Ishikawa (cell line): Measurements from ENCODE around the gene POLR1A.

ENCODE experiments used
- CREB1 ChIP-seq: IDR thresholded peaks from 2 replicates; pipeline ENCODE4 v1.6.1; 2012; ENCODE audit warnings: low read depth
- EP300 ChIP-seq: IDR thresholded peaks from 2 replicates; pipeline ENCODE4 v1.6.1; 2012; ENCODE audit warnings: borderline replicate concordance
- NFIC ChIP-seq: IDR thresholded peaks from 2 replicates; pipeline ENCODE4 v1.6.1; 2012
- RAD21 ChIP-seq: IDR thresholded peaks from 2 replicates; pipeline ENCODE4 v1.6.1; 2012; ENCODE audit warnings: low read depth
- TAF1 ChIP-seq: IDR thresholded peaks from 2 replicates; pipeline ENCODE4 v1.6.1; 2012; ENCODE audit warnings: low read depth, mild to moderate bottlenecking
- YY1 ChIP-seq: IDR thresholded peaks from 2 replicates; pipeline ENCODE4 v1.6.1; 2012; ENCODE audit warnings: low read depth
- ZBTB7A ChIP-seq: IDR thresholded peaks from 2 replicates; pipeline ENCODE4 v1.6.1; 2012; ENCODE audit warnings: low read depth
- TF ChIP-seq, protein P1 (sequence below): IDR thresholded peaks from 2 replicates; pipeline ENCODE4 v1.6.1; 2012; ENCODE audit warnings: low read depth, mild to moderate bottlenecking
- TF ChIP-seq, protein P2 (sequence below): IDR thresholded peaks from 2 replicates; pipeline ENCODE4 v1.6.1; 2012

DNA sequence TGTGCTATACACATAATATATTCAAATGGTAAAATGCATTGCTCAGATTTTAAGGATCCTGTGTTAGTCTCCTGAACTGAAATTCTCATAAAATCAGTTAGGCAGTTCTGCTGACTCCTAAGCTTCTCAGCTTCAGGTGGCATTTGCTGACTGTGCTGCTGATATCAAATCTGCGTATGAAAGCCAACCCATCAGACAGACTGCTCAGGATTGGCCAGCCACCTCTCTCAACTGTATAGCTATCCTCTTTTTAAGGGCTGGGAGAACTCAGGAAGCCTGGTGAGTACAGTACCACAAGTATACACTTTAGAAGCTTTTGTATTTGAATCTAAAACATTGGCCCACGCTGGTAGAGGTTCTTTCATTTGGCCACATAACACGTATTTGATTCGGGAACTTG lies 29.0 kb upstream of the POLR1A start:
- TF ChIP-seq EP300, result no peak
- TF ChIP-seq, protein P1, sequence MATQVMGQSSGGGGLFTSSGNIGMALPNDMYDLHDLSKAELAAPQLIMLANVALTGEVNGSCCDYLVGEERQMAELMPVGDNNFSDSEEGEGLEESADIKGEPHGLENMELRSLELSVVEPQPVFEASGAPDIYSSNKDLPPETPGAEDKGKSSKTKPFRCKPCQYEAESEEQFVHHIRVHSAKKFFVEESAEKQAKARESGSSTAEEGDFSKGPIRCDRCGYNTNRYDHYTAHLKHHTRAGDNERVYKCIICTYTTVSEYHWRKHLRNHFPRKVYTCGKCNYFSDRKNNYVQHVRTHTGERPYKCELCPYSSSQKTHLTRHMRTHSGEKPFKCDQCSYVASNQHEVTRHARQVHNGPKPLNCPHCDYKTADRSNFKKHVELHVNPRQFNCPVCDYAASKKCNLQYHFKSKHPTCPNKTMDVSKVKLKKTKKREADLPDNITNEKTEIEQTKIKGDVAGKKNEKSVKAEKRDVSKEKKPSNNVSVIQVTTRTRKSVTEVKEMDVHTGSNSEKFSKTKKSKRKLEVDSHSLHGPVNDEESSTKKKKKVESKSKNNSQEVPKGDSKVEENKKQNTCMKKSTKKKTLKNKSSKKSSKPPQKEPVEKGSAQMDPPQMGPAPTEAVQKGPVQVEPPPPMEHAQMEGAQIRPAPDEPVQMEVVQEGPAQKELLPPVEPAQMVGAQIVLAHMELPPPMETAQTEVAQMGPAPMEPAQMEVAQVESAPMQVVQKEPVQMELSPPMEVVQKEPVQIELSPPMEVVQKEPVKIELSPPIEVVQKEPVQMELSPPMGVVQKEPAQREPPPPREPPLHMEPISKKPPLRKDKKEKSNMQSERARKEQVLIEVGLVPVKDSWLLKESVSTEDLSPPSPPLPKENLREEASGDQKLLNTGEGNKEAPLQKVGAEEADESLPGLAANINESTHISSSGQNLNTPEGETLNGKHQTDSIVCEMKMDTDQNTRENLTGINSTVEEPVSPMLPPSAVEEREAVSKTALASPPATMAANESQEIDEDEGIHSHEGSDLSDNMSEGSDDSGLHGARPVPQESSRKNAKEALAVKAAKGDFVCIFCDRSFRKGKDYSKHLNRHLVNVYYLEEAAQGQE, result no peak
- no peak for TF ChIP-seq ZBTB7A
- no peak for TF ChIP-seq CREB1
- no peak for TF ChIP-seq TAF1
- TF ChIP-seq, protein P2, sequence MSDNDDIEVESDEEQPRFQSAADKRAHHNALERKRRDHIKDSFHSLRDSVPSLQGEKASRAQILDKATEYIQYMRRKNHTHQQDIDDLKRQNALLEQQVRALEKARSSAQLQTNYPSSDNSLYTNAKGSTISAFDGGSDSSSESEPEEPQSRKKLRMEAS, result no peak
- TF ChIP-seq YY1, result no peak
- TF ChIP-seq RAD21, result no peak
- TF ChIP-seq NFIC, result no peak
